ENCODE measurements around the gene DIDO1. TPM values are rescaled to one million over a fixed set of nuclear protein-coding genes. Genes with fewer than 3 reads are reported as not detected.

DIDO1 gene
- total RNA-seq, 1 donor from 2014 or later = 89.1 TPM

- no peak for TF ChIP-seq CTCF (IDR thresholded peaks at IDR 0.05)
- Mint-ChIP-seq H3K4me3 (peak overlapping the region; percentile 84), H3K9me3 (no peaks in the 10 kb centered on the region), H3K27ac (peak overlapping the region; percentile 67), H3K36me3 (ENCODE audit: low read depth) (peaks cover 6% of the 10 kb centered on the region), H3K4me1 (peaks cover 48% of the 10 kb centered on the region), H3K27me3 (no peaks in the 10 kb centered on the region)
- POLR2A ChIA-PET = interaction anchor here (0.7 to 1.5 kb wide), 6 partner anchors 14 to 182 kb away, joined by 3 to 8 read pairs (median 4); partner anchors contain the start of gene TCFL5
- ATAC-seq (ENCODE audit: low read depth) (peak; percentile 41), DNase-seq (no peak)
- CTCF ChIA-PET = no interaction called here
- intact Hi-C loops (cut with micrococcal nuclease) = loop anchor here (2.0 kb wide), 1 partner anchor 28 kb away; the partner anchor contains the start of gene TCFL5
Observed at GRCh38 chr20:62832951-62833391, 93.3 kb downstream of the DIDO1 start.

- POLR2A ChIA-PET = interaction anchor here (0.7 to 1.5 kb wide), 6 partner anchors 14 to 181 kb away, joined by 3 to 8 read pairs (median 4); partner anchors contain the start of gene TCFL5
- H3K27ac Mint-ChIP-seq = peak overlapping the region; percentile 67
- peak; percentile 59 for DNase-seq
Observed at GRCh38 chr20:62832212-62832922, 93.9 kb downstream of the DIDO1 start.

GRCh38 chr20:62831854-62832211, 94.5 kb downstream of the DIDO1 start:
- no peaks in the 10 kb centered on the region for H3K9me3 Mint-ChIP-seq
- H3K36me3 Mint-ChIP-seq (ENCODE audit: low read depth) = peaks cover 4% of the 10 kb centered on the region
- no peak for TF ChIP-seq CTCF (IDR thresholded peaks at IDR 0.05)
- H3K4me3 Mint-ChIP-seq = peak overlapping the region; percentile 24
- H3K4me1 Mint-ChIP-seq = peaks cover 37% of the 10 kb centered on the region
- H3K27ac Mint-ChIP-seq = peak overlapping the region; percentile 14
- ChIA-PET POLR2A (interaction anchor here (0.8 to 1.5 kb wide), 3 partner anchors 17 to 38 kb away, joined by 3 to 8 read pairs (median 5); partner anchors contain the start of gene TCFL5), CTCF (no interaction called here)
- no peak for ATAC-seq (ENCODE audit: low read depth)
- intact Hi-C loops (cut with micrococcal nuclease) = loop anchor here (2.0 kb wide), 1 partner anchor 29 kb away; the partner anchor contains the start of gene TCFL5
- no peak for DNase-seq
- no peaks in the 10 kb centered on the region for H3K27me3 Mint-ChIP-seq

More at GRCh38 chr20:62832212-62832922, 93.9 kb downstream of the DIDO1 start:
- no peaks in the 10 kb centered on the region for H3K27me3 Mint-ChIP-seq
- peak; percentile 90 for ATAC-seq (ENCODE audit: low read depth)
- CTCF ChIA-PET = no interaction called here
- H3K4me3 Mint-ChIP-seq = peak overlapping the region; percentile 84
- H3K9me3 Mint-ChIP-seq = no peaks in the 10 kb centered on the region
- TF ChIP-seq CTCF (IDR thresholded peaks at IDR 0.05) = no peak
- intact Hi-C loops (cut with micrococcal nuclease) = loop anchor here (2.0 kb wide), 1 partner anchor 28 kb away; the partner anchor contains the start of gene TCFL5
- H3K4me1 Mint-ChIP-seq = peaks cover 42% of the 10 kb centered on the region
- H3K36me3 Mint-ChIP-seq (ENCODE audit: low read depth) = peaks cover 6% of the 10 kb centered on the region

- Mint-ChIP-seq H3K27me3 (no peaks in the 10 kb centered on the region), H3K9me3 (no peaks in the 10 kb centered on the region), H3K36me3 (ENCODE audit: low read depth) (peaks cover 4% of the 10 kb centered on the region), H3K4me3 (no peak overlapping the region), H3K27ac (no peak overlapping the region), H3K4me1 (peaks cover 35% of the 10 kb centered on the region)
- DNase-seq (no peak), ATAC-seq (ENCODE audit: low read depth) (no peak)
- ChIA-PET POLR2A (interaction anchor here (0.8 to 1.5 kb wide), 2 partner anchors 30 to 38 kb away, joined by 5 to 8 read pairs; partner anchors contain the start of gene TCFL5), CTCF (no interaction called here)
- intact Hi-C loops (cut with micrococcal nuclease) = no loop called here
- TF ChIP-seq CTCF (IDR thresholded peaks at IDR 0.05) = no peak
Observed at GRCh38 chr20:62831361-62831788, 94.9 kb downstream of the DIDO1 start.

GRCh38 chr20:62830821-62831220, 95.5 kb downstream of the DIDO1 start:
- Mint-ChIP-seq H3K27ac (no peak overlapping the region), H3K9me3 (no peaks in the 10 kb centered on the region), H3K4me1 (peaks cover 39% of the 10 kb centered on the region), H3K36me3 (ENCODE audit: low read depth) (peaks cover 4% of the 10 kb centered on the region), H3K27me3 (no peaks in the 10 kb centered on the region), H3K4me3 (no peak overlapping the region)
- ATAC-seq (ENCODE audit: low read depth) = no peak
- POLR2A ChIA-PET = no interaction called here
- intact Hi-C loops (cut with micrococcal nuclease) = no loop called here
- no peak for TF ChIP-seq CTCF (IDR thresholded peaks at IDR 0.05)
- no peak for DNase-seq
- CTCF ChIA-PET = no interaction called here

All from activated B cell treated with CpG ODN at 0.5 μM for 24 hours (primary cell).